ENCODE results near the gene SPATA31D4. TPM values are rescaled to one million over a fixed set of nuclear protein-coding genes. Genes with fewer than 3 reads are reported as not detected.
"Not testable (repeated sequence)": the region's sequence is repeated elsewhere in the genome, so short reads cannot be mapped to it uniquely, and the experiment has no call there.

Gene SPATA31D4
- not detected in 2 replicates for polyA plus RNA-seq (2013)

- not testable (repeated sequence) for H2BK120ac ChIP-seq (ENCODE audit: insufficient read depth, low read length, poor library complexity); H2BK12ac ChIP-seq (ENCODE audit: low read length); H3K14ac ChIP-seq (ENCODE audit: low read length); H3K27ac ChIP-seq (ENCODE audit: low read depth, low read length); H3K23ac ChIP-seq (ENCODE audit: low read length); H4K12ac ChIP-seq (ENCODE audit: low read depth, low read length); H3K36me3 ChIP-seq (ENCODE audit: control insufficient read depth in 1 of 2, insufficient read depth in 2 of 2, low read length in 2 of 2); H3K4me2 ChIP-seq (ENCODE audit: low read length); H3K79me2 ChIP-seq (ENCODE audit: control insufficient read depth, insufficient read depth, low read length, poor library complexity); H3K27me3 ChIP-seq (ENCODE audit: insufficient read depth, low read length); H3K4ac ChIP-seq (ENCODE audit: low read depth, low read length); H2BK5ac ChIP-seq (ENCODE audit: low read depth, low read length, poor library complexity); H2AFZ ChIP-seq (ENCODE audit: insufficient read depth, low read length, poor library complexity); H3K4me3 ChIP-seq (ENCODE audit: low read depth, low read length); H3K4me1 ChIP-seq (ENCODE audit: control insufficient read depth in 1 of 2, insufficient read depth in 2 of 2, low read length in 2 of 2); H3K18ac ChIP-seq (ENCODE audit: low read length); H3K79me1 ChIP-seq (ENCODE audit: low read length); H2AK5ac ChIP-seq (ENCODE audit: low read length); H4K8ac ChIP-seq (ENCODE audit: low read depth, low read length); H3K9me3 ChIP-seq (ENCODE audit: insufficient read depth, low read depth, low read length); H3K9ac ChIP-seq (ENCODE audit: low read length); H4K91ac ChIP-seq (ENCODE audit: low read depth, low read length); DNase-seq
- WGBS (ENCODE audit: extremely low coverage, insufficient coverage, insufficient read length), result no CpG with 5 or more reads among the region's 3 CpGs
Measured at GRCh38 chr9:81928305-81928704, at the start of gene SPATA31D4. Gene SPATA31D4 (plus strand): TSS chr9:81928428. CDS start chr9:81928514, 86 bp downstream.

- Histone ChIP-seq H2AFZ (ENCODE audit: insufficient read depth, low read length, poor library complexity) (no peak overlapping the region), H3K79me1 (ENCODE audit: low read length) (no peaks in the 10 kb centered on the region), H3K79me2 (ENCODE audit: control insufficient read depth, insufficient read depth, low read length, poor library complexity) (no peaks in the 10 kb centered on the region), H3K9me3 (ENCODE audit: insufficient read depth, low read depth, low read length) (no peaks in the 10 kb centered on the region), H3K36me3 (ENCODE audit: control insufficient read depth in 1 of 2, insufficient read depth in 2 of 2, low read length in 2 of 2) (no peaks in the 10 kb centered on the region), H3K9ac (ENCODE audit: low read length) (no peak overlapping the region), H4K12ac (ENCODE audit: low read depth, low read length) (no peak overlapping the region), H3K23ac (ENCODE audit: low read length) (no peak overlapping the region), H3K4ac (ENCODE audit: low read depth, low read length) (no peak overlapping the region), H4K91ac (ENCODE audit: low read depth, low read length) (no peak overlapping the region), H3K4me2 (ENCODE audit: low read length) (no peak overlapping the region), H2BK12ac (ENCODE audit: low read length) (no peak overlapping the region), H3K27me3 (ENCODE audit: insufficient read depth, low read length) (no peaks in the 10 kb centered on the region), H4K8ac (ENCODE audit: low read depth, low read length) (no peak overlapping the region), H3K14ac (ENCODE audit: low read length) (no peak overlapping the region), H2AK5ac (ENCODE audit: low read length) (no peak overlapping the region), H3K18ac (ENCODE audit: low read length) (no peak overlapping the region), H3K4me3 (ENCODE audit: low read depth, low read length) (no peak overlapping the region), H3K27ac (ENCODE audit: low read depth, low read length) (no peak overlapping the region), H2BK5ac (ENCODE audit: low read depth, low read length, poor library complexity) (no peak overlapping the region), H2BK120ac (ENCODE audit: insufficient read depth, low read length, poor library complexity) (no peak overlapping the region), H3K4me1 (ENCODE audit: control insufficient read depth in 1 of 2, insufficient read depth in 2 of 2, low read length in 2 of 2) (no peaks in the 10 kb centered on the region)
- no CpG with 5 or more reads among the region's 2 CpGs for WGBS (ENCODE audit: extremely low coverage, insufficient coverage, insufficient read length)
- DNase-seq, result no peak
Measured at GRCh38 chr9:81878530-81878929, 49.7 kb upstream of the SPATA31D4 start.

GRCh38 chr9:81879501-81879916 lies 48.7 kb upstream of the SPATA31D4 start:
- H3K23ac ChIP-seq (ENCODE audit: low read length), result no peak overlapping the region
- H3K4ac ChIP-seq (ENCODE audit: low read depth, low read length), result no peak overlapping the region
- H2AK5ac ChIP-seq (ENCODE audit: low read length), result no peak overlapping the region
- no peak overlapping the region for H2BK12ac ChIP-seq (ENCODE audit: low read length)
- H3K79me2 ChIP-seq (ENCODE audit: control insufficient read depth, insufficient read depth, low read length, poor library complexity), result no peaks in the 10 kb centered on the region
- H2AFZ ChIP-seq (ENCODE audit: insufficient read depth, low read length, poor library complexity), result no peak overlapping the region
- H3K4me1 ChIP-seq (ENCODE audit: control insufficient read depth in 1 of 2, insufficient read depth in 2 of 2, low read length in 2 of 2), result no peaks in the 10 kb centered on the region
- no CpG with 5 or more reads among the region's 4 CpGs for WGBS (ENCODE audit: extremely low coverage, insufficient coverage, insufficient read length)
- no peak overlapping the region for H4K91ac ChIP-seq (ENCODE audit: low read depth, low read length)
- H3K4me2 ChIP-seq (ENCODE audit: low read length), result no peak overlapping the region
- no peak overlapping the region for H3K18ac ChIP-seq (ENCODE audit: low read length)
- no peak overlapping the region for H2BK120ac ChIP-seq (ENCODE audit: insufficient read depth, low read length, poor library complexity)
- H4K8ac ChIP-seq (ENCODE audit: low read depth, low read length), result no peak overlapping the region
- H2BK5ac ChIP-seq (ENCODE audit: low read depth, low read length, poor library complexity), result no peak overlapping the region
- no peak overlapping the region for H4K12ac ChIP-seq (ENCODE audit: low read depth, low read length)
- H3K27me3 ChIP-seq (ENCODE audit: insufficient read depth, low read length), result no peaks in the 10 kb centered on the region
- no peak overlapping the region for H3K14ac ChIP-seq (ENCODE audit: low read length)
- no peaks in the 10 kb centered on the region for H3K79me1 ChIP-seq (ENCODE audit: low read length)
- DNase-seq, result no peak
- no peak overlapping the region for H3K27ac ChIP-seq (ENCODE audit: low read depth, low read length)
- H3K4me3 ChIP-seq (ENCODE audit: low read depth, low read length), result no peak overlapping the region
- H3K9me3 ChIP-seq (ENCODE audit: insufficient read depth, low read depth, low read length), result no peaks in the 10 kb centered on the region
- no peaks in the 10 kb centered on the region for H3K36me3 ChIP-seq (ENCODE audit: control insufficient read depth in 1 of 2, insufficient read depth in 2 of 2, low read length in 2 of 2)
- H3K9ac ChIP-seq (ENCODE audit: low read length), result no peak overlapping the region

- H3K9ac ChIP-seq (ENCODE audit: low read length), result no peak overlapping the region
- no peak overlapping the region for H3K4me3 ChIP-seq (ENCODE audit: low read depth, low read length)
Measured at GRCh38 chr9:81885602-81886001, 42.6 kb upstream of the SPATA31D4 start.

More at GRCh38 chr9:81885602-81886001, 42.6 kb upstream of the SPATA31D4 start:
- Histone ChIP-seq H3K27ac (ENCODE audit: low read depth, low read length) (no peak overlapping the region), H3K4me2 (ENCODE audit: low read length) (no peak overlapping the region), H3K79me2 (ENCODE audit: control insufficient read depth, insufficient read depth, low read length, poor library complexity) (no peaks in the 10 kb centered on the region), H2BK12ac (ENCODE audit: low read length) (no peak overlapping the region), H4K8ac (ENCODE audit: low read depth, low read length) (no peak overlapping the region), H2AFZ (ENCODE audit: insufficient read depth, low read length, poor library complexity) (no peak overlapping the region), H2BK120ac (ENCODE audit: insufficient read depth, low read length, poor library complexity) (no peak overlapping the region), H3K27me3 (ENCODE audit: insufficient read depth, low read length) (no peaks in the 10 kb centered on the region), H2AK5ac (ENCODE audit: low read length) (no peak overlapping the region), H2BK5ac (ENCODE audit: low read depth, low read length, poor library complexity) (no peak overlapping the region), H3K36me3 (ENCODE audit: control insufficient read depth in 1 of 2, insufficient read depth in 2 of 2, low read length in 2 of 2) (no peaks in the 10 kb centered on the region), H3K14ac (ENCODE audit: low read length) (no peak overlapping the region), H4K91ac (ENCODE audit: low read depth, low read length) (no peak overlapping the region), H3K4ac (ENCODE audit: low read depth, low read length) (no peak overlapping the region), H3K9me3 (ENCODE audit: insufficient read depth, low read depth, low read length) (no peaks in the 10 kb centered on the region), H4K12ac (ENCODE audit: low read depth, low read length) (no peak overlapping the region), H3K79me1 (ENCODE audit: low read length) (no peaks in the 10 kb centered on the region), H3K23ac (ENCODE audit: low read length) (no peak overlapping the region), H3K4me1 (ENCODE audit: control insufficient read depth in 1 of 2, insufficient read depth in 2 of 2, low read length in 2 of 2) (no peaks in the 10 kb centered on the region), H3K18ac (ENCODE audit: low read length) (no peak overlapping the region)
- whole genome bisulfite sequencing (ENCODE audit: extremely low coverage, insufficient coverage, insufficient read length), result no CpG with 5 or more reads among the region's 2 CpGs
- no peak for DNase-seq
